HG03280 (cell line): Measurements from ENCODE around the gene AATF.

Experiments
- ATAC-seq: cut with Tn5 transposase; IDR thresholded peaks from one replicate; pipeline ENCODE4 v1.9.1; 2021; ENCODE audit warnings: mild to moderate bottlenecking, moderate library complexity; ENCODE audit not compliant: unreplicated experiment

The AATF gene

GRCh38 chr17:36978810-36979564 lies 30.2 kb downstream of the AATF start:
- no peak for ATAC-seq

- ATAC-seq, result no peak
Measured at GRCh38 chr17:36979565-36979941, 30.8 kb downstream of the AATF start.

DNA sequence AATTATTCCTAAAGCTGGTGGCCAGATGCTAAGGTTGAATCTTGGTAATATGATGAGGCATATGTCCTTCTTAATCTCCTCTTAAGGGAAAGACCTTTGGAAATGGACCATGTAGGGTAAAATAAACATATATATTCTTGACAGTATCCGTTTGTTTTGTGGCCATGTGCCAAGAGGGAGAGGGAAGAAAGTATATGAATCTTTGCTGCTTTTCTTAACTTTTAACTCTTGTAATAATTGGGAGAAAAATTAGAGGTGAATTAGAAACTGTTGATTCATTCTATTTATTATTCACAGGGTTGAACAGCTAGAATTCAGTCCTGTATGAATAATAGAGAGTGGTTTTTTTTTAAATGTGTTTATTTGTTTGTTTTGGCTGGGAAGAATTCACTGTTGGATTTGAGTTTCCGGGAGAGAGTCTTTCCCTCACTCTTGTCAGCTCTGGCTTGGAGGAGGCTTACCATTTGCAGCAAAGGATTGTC lies 31.6 kb downstream of the AATF start:
- no peak for ATAC-seq

DNA sequence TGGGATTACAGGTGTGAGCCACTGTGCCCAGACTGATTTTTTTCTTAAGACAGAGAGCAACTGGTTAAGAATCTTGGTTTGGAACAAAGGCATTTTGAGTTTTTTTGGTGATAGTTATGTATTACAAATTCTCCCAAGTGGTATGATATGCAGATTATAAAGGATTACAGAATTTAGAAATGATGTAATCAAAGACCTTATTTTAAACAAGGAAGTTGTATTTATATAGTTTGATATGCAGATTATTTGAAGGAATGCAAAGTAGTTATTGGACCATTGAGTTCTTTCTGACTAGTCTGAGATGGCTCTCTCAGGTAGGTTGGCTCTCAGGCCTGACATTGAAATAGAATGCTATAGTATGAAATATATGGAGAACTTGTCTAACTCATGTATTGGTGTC lies 34.9 kb downstream of the AATF start:
- ATAC-seq, result no peak

DNA sequence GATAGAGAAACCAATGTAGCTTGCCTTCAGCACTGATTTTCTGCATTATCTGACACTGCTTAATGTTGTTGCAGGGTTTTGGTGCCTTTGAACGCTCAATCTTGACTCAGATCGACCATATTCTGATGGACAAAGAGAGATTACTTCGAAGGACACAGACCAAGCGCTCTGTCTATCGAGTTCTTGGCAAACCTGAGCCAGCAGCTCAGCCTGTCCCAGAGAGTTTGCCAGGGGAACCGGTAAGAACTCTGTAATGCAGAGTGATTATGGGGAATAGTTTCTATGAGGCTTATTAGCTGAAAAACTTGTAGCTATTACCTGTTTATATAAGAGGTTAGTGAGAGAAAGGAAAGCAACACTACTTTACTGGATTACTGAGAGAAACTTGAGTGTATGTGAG lies 40.4 kb downstream of the AATF start:
- ATAC-seq, result no peak

GRCh38 chr17:36992701-36993100 lies 43.9 kb downstream of the AATF start:
- ATAC-seq, result no peak

GRCh38 chr17:36993227-36993626 lies 44.5 kb downstream of the AATF start:
- ATAC-seq, result no peak

DNA sequence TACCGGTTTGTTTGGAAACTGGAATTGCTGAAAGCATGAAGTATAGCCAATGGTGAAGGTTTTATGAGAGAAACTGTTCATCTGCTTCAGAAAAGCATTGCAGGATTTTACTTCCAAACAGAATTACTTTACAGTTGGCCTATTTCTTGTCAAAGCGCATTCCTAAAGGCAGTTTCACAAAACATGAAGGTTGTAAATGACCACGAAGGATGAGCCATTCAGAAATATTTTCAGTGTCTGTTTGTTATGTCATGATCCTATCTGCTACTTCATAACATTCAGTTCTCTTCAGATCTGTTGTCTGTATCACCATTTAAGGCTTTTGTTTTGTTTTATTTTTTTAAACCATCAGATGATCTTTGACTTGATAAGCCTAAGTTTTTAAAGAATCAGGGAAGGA lies 45.7 kb downstream of the AATF start:
- no peak for ATAC-seq

- no peak for ATAC-seq
Measured at GRCh38 chr17:36999471-36999870, 50.7 kb downstream of the AATF start.

DNA sequence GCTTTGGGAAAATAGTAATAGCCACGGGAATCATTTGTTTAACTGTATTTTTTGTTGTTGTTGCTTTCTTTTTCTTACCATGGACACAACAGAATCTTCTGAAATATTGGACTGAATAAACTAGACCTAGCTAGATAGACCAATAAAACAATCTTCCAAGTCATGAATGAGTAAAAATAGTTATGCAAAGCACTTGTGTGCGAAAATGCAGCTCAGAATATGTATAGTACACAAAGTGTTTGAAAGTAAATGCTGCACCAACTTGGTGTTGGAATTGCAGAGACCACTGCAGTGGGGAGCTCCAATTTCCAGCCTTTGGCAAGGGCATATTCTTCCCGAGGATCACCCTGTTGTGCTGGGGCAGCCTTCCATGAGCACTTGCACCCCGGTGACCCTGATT lies 68.0 kb downstream of the AATF start:
- ATAC-seq, result no peak

DNA sequence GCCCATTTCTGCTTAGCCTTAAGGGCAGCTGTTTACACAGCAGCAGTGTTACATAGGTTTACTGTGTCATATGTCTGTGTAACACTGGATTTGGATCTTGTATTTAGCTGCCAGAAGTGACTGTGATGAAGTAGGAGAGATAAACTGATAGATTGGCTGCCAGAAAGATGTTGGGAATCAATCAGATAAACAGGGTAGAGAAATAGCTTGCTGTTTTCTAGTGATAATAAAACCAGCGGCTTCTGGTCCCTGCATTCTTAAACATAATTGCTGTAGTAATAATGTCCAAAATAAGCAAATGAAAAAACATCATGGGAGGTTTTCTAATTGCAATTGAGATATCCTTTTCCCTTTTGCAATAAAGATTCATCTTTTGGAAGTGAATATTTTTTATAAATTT lies 68.7 kb downstream of the AATF start:
- no peak for ATAC-seq

DNA sequence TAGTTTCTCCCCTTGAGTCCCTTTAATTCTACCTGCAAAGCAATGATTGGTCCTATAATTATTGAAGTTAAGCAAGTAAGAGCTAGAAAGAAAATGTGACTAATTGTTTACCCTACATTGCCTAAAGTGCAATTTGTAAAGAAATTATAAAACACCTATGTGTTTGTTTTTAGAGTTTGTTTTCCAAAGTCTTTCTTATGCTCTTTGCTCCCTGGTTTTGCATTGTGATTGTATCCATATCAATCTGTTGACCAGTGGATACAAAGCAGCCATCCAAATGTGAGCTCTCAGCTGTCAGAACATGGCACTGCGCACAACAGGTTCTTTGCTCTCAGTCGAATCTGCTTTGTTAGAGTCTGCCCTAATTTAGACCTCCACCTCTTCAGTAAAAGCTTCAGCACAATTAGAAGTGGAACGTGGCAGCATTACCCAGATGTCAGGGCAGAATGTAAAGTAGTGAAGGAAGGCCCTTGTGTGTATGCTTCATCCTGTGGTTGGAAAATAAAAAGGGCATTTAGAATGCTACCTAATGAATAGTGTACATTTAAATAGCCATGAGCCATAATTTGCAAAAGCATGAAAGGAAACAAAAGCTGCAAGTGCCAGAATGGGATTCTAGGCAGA lies 70.5 kb downstream of the AATF start:
- no peak for ATAC-seq

DNA sequence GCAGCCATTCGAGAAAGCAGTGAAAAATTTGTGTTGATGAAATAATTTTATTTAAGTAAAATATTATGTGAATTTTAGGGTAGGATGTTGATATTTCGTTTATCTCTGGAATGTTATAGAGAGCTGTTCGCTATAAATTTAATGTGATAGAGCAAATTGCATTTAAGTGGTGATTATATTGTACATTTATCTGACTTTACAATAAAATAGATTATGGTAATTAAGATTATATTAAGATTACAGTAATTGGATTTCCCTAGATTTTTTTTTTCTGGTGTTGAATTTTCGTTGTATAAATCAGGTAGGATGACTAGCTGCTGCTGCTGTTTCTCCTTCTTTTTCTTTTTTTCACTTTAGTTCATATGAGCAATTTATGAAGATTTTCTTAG lies 71.0 kb downstream of the AATF start:
- no peak for ATAC-seq

DNA sequence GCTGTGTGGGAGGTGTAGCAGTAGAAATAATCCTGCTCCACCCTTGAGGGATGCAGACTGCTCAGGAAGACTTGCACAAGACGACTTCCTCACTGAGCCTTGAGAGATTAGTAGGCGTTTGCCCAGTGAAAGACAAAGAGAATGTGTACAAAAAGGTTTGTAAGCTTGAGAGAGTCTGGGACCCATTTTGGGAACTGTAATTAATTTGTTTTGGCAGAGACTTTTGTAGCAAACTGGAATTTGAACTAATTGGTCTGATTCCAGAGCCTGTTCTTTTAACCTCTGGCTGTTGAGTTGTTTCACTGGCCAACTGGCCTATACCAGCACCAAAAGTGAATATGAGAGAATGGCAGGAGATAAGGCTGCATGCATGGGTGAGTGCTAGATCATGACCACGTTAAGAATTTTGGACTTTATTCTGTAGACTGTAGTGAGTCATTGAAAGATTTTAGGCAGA lies 75.5 kb downstream of the AATF start:
- no peak for ATAC-seq

DNA sequence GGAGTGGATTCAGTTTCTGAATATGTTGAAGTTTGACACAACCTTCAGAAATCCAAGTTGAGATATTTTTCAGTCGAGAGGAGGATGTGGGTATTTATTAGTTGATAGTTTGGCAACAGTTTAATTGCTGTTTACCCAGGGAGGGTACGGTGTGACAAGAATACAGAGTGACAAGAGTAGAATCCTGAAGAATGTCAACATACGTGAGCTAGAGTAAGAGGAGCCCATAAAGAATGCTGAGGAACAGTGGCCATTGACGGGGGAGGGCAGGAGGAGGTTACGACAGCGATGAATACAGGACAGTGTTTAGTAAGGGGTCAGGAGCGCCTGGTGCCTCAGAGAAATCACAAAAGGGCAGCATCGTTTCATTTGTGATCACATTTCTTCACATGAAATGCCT lies 76.5 kb downstream of the AATF start:
- no peak for ATAC-seq

DNA sequence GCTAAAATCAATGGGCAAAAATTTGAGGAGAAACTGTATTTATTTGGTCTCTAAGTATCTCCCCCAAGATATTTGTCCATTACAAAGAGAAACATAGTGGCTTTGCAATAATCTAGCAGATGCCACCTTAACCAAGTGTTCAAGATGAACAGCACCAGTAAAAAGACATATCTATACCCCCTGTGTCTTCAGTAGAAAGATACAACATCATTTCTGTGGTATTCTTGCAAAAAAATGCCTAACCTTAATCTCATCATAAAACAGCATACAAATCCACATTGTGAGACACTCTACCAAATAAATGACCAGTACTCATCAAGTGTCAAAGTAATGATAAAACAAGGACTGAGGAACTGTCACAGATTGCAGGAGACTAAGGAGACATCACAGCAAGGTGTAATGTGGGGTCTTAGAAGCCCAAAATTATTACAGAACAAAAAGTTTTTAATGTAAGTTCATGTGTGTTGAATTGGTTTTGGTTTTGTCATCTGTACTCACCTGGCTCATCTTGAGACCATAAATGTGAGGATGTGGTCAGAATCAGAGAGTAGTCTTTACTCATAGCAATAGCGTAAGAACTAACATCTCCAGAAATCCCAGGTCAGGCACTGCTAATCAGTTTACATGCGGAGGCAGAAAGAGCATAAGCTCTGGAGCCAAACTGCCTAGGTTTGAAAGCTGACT lies 77.2 kb downstream of the AATF start:
- peak; percentile 63 for ATAC-seq

- no peak for ATAC-seq
Measured at GRCh38 chr17:37026531-37026869, 77.7 kb downstream of the AATF start.

DNA sequence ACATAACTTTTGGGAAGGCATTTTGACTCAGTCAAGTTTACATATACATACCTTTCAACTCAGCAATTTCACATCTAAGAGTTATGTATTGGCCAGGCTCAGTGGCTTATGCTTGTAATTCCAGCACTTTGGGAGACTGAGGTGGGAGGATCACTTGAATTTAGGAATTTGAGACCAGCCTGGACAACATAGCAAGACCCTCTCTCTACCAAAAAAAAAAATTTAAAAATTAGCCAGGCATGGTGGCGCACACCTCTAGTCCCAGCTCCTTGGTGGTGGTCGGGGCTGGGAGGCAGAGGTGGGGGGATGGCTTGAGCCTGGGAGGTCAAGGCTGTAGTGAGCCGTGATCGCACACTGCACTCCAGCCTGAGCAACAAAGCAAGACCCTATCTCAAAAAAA lies 79.3 kb downstream of the AATF start:
- no peak for ATAC-seq

- ATAC-seq, result no peak
Measured at GRCh38 chr17:37031493-37032083, 82.8 kb downstream of the AATF start.

DNA sequence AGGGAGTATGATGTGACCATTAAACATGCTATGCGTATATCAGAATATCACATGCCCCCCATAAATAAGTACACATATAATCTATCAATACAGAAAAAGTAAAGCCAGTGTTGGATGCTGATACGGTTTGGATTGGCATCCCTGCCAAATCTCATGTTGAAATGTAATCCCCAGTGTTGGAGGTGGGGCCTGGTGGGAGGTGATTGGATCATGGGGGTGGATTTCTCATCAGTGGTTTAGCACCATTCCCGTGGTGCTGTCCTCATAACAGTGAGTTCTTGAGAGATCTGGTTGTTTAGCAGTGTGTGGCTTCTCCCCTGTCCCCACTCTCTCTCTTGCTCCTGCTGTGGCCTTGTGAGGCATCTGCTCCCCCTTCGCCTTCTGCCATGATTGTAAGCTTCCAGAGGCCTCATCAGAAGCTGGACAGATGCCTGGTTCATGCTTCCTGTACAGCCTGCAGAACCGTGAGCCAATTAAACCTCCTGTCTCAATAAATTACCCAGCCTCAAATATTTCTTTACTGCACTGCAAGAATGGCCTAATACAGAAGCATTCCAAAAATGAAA lies 88.9 kb downstream of the AATF start:
- ATAC-seq, result no peak

DNA sequence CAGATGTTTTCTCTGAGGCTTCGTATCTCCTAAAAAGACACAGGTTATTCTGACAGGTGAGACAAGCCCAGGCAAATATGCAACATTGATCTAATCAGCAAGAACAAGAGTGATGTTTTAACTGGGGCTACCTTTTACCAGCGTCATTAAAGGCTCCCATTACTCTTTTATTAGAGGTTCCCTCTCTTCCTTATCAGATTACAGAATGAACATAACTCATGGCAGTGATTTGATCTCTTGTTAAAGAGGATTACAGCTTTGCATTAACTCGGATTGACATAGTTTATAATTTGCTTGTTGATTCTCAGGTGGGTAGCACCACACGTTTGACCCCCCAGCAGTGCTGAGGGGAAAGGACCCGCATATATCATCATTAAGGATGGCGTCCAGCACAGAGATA lies 90.5 kb downstream of the AATF start:
- ATAC-seq, result no peak
